Right hindlimb (tissue), 1 donor: ENCODE results near the gene EHHADH.
"Not testable (repeated sequence)": the region's sequence is repeated elsewhere in the genome, so short reads cannot be mapped to it uniquely, and the experiment has no call there.

Experiments
- DNase-seq: peaks from one replicate; pipeline ENCODE4 v3.0.0-alpha.2; 2018

EHHADH gene

GRCh38 chr3:185253645-185254410 lies at the start of gene EHHADH:
TSS of gene EHHADH (minus strand) at chr3:185254049. CDS start at chr3:185254022, 27 bp downstream.
- DNase-seq = peak; percentile 77

- DNase-seq = not testable (repeated sequence)
Measured at GRCh38 chr3:185299918-185300426, 46.1 kb upstream of the EHHADH start.

- DNase-seq = no peak
Measured at GRCh38 chr3:185297867-185298266, 44.0 kb upstream of the EHHADH start.

GRCh38 chr3:185292238-185292637 lies 38.4 kb upstream of the EHHADH start:
- DNase-seq = no peak

GRCh38 chr3:185290266-185290665 lies 36.4 kb upstream of the EHHADH start:
- no peak for DNase-seq

- no peak for DNase-seq
Measured at GRCh38 chr3:185283374-185283935, 29.6 kb upstream of the EHHADH start.

GRCh38 chr3:185282696-185283373 lies 29.0 kb upstream of the EHHADH start:
- DNase-seq = peak; percentile 97

GRCh38 chr3:185280572-185281365 lies 26.9 kb upstream of the EHHADH start:
- DNase-seq = no peak

GRCh38 chr3:185279587-185280138 lies 25.8 kb upstream of the EHHADH start:
- DNase-seq = no peak

GRCh38 chr3:185276415-185276814 lies 22.6 kb upstream of the EHHADH start:
- DNase-seq = no peak

- DNase-seq = no peak
Measured at GRCh38 chr3:185272033-185272432, 18.2 kb upstream of the EHHADH start.

GRCh38 chr3:185270956-185271332 lies 17.1 kb upstream of the EHHADH start:
- DNase-seq = no peak

- DNase-seq = no peak
Measured at GRCh38 chr3:185270262-185270955, 16.6 kb upstream of the EHHADH start.

- no peak for DNase-seq
Measured at GRCh38 chr3:185268194-185268962, 14.5 kb upstream of the EHHADH start.

GRCh38 chr3:185267193-185267592 lies 13.3 kb upstream of the EHHADH start:
- no peak for DNase-seq

- DNase-seq = no peak
Measured at GRCh38 chr3:185264849-185265553, 11.2 kb upstream of the EHHADH start.

GRCh38 chr3:185263423-185263822 lies 9.6 kb upstream of the EHHADH start:
- no peak for DNase-seq

- DNase-seq = no peak
Measured at GRCh38 chr3:185257334-185257733, 3.5 kb upstream of the EHHADH start.

- DNase-seq = no peak
Measured at GRCh38 chr3:185254799-185255198, 950 bp upstream of the EHHADH start.

GRCh38 chr3:185253133-185253532 lies 716 bp downstream of the EHHADH start:
- not testable (repeated sequence) for DNase-seq

- DNase-seq = no peak
Measured at GRCh38 chr3:185251272-185251671, 2.6 kb downstream of the EHHADH start.
